NCI-H1417 treated with DMSO at 0.1 percent for 48 hours (cell line): Measurements from ENCODE around the gene SHISA9.
"Not testable (repeated sequence)": the region's sequence is repeated elsewhere in the genome, so short reads cannot be mapped to it uniquely, and the experiment has no call there.

Source experiments
- DNase-seq: peaks from one replicate; lab custom pipeline; 2025; lab: John Stamatoyannopoulos, UW

SHISA9 gene

DNA sequence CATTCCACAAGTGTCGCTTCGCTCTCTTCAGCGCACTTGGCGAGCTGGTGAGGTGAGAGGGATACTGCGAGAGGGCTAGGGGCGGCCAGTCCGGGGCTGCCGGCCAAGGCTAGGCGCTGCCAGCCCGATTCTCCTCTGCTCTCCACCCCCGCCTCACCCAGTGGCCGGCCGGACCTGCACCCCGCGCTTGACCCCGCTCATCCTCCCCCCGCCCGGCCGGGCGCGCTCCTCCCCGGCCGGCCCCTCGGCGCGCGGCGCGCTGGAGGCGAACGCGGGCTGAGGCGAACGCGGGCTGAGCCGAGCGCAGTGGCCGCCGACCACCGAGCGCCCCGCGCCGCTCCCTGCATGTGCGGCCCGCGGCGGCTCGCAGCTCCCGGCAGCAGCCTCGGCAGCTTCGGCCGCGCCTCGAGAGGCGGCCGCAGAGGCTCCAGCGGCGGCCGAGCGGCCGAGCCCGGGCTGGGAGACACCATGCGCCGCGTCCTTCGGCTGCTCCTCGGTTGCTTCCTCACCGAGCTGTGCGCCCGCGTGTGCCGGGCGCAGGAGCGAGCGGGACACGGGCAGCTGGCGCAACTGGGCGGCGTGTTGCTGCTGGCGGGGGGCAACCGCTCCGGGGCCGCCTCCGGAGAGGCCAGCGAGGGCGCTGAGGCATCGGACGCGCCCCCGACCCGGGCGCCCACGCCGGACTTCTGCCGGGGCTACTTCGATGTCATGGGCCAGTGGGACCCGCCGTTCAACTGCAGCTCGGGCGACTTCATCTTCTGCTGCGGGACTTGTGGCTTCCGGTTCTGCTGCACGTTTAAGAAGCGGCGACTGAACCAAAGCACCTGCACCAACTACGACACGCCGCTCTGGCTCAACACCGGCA lies at the start of gene SHISA9:
TSS of gene SHISA9 (plus strand) at position 2 of the 865 bp plus-strand sequence.
- DNase-seq, result no peak

GRCh38 chr16:12853972-12854371 lies 47.4 kb upstream of the SHISA9 start:
- DNase-seq, result no peak

GRCh38 chr16:12857435-12857834 lies 44.0 kb upstream of the SHISA9 start:
- not testable (repeated sequence) for DNase-seq

DNA sequence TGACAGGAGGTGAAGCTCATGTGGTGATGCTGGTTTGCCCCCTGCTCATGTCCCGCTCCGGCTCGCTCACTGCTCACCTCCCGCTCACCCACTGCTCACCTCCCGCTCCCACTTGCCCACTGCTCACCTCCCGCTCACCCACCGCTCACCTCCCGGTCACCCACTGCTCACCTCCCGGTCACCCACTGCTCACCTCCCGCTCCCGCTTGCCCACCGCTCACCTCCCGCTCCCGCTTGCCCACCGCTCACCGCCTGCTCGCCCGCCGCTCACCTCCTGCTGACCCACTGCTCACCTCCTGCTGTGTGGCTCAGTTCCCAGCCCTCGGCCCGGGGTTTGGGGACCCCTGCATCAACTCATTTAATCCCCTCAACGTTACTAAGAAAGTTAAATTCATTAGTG lies 39.1 kb upstream of the SHISA9 start:
- no peak for DNase-seq

DNA sequence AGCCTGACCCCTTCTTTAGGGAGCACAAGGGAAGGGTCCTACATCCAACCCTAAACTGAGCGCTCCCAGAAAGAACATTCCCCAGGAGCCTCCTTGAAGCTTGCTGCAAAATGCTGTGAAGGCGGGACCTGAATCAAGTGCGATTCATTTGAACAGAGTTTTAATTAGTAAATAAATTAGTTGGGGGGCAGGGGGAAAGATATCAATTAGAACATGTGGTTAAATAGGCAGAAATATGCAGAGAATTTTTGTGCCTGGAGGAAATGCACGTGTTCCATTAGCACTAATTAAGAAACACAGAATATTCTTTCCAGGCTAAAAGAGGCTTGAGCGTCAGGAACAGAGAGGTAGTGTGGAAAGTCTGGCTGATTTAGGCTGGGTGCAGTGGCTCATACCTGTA lies 38.5 kb upstream of the SHISA9 start:
- no peak for DNase-seq

DNA sequence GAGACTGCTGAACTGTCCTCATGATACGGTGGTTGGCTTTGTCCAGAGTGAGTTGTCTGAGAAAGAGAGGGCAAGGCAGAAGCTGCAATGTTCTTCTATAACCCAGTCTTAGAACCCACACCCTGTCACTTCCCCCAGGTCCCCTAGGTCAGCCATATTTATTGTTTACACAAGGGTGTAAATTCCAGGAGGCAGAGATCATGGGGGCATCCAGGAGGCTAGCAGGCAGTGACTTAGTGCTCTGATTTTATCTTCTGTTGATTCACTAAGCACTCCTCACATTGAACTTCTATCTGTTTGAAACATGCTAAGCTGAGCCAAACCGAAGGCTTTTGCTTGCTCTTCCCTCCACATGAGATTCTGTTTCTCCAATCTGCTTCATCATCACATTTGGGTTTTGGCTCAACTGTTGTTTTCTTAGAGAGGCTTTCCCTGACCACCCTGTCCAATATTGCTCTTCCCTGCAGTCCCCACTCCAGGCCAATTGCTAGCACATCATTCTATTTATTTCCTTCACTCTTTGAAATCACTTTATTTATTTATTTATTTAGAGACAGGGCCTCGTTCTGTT lies 34.3 kb upstream of the SHISA9 start:
- no peak for DNase-seq

GRCh38 chr16:12868169-12868568 lies 33.2 kb upstream of the SHISA9 start:
- no peak for DNase-seq

DNA sequence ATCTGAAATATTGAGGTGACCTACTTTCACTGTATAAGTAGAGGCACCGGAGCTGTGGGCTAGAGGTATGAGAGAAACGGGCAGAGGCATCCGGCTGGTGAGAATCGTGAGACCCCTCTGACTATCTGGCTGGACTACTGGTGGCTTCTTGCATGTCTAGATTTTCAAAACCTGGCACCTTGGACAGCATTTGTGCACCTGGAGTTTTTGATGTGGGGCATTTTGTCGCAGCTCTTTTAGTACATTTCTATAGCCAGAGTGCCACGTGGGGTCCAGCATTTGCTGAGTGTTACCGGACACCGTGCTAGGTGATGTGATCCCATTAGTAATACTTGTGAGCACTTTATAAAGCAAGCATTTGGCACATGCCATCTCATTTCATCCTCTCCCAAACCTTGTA lies 32.6 kb upstream of the SHISA9 start:
- DNase-seq, result no peak

GRCh38 chr16:12869698-12870427 lies 31.5 kb upstream of the SHISA9 start:
- DNase-seq, result no peak

- DNase-seq, result no peak
These were observed 29.6 kb upstream of the SHISA9 start for GRCh38 chr16:12871784-12872183.

DNA sequence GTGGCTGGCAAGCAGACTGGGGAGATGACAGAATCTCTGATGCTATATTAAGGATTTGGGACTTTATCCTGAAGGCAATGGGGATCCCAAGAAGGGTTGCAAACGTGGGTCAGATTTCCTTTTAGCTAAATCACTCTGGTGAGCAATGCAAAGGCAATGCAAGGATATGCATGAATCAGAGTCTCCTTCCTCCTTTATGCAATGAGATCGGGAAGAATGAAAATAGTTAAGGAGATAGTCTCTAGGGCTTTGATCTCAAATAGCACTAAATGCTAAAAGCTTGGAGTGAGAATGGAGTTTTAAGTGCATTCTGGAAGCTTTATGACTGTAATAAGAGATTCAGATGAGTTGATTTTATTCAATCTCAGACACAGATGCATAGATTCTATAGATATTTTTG lies 27.2 kb upstream of the SHISA9 start:
- no peak for DNase-seq

GRCh38 chr16:12876778-12877177 lies 24.6 kb upstream of the SHISA9 start:
- DNase-seq, result no peak

DNA sequence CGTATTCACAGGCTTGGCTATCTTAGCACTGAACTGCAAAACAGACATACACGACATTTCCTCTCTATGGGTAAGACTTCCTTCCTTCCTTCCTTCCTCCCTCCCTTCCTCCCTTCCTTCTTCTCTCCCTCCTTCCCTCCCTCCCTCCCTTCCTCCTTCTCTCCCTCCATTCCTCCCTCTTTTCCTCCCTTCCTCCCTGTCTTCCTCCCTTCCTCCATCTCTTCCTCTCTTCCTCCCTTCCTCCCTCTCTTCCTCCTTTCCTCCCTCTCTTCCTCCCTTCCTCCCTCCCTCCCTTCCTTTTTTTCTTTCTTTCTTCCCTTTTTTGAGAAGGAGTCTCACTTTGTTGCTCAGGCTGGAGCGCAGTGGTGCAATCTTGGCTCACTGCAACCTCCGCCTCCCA lies 22.4 kb upstream of the SHISA9 start:
- no peak for DNase-seq

DNA sequence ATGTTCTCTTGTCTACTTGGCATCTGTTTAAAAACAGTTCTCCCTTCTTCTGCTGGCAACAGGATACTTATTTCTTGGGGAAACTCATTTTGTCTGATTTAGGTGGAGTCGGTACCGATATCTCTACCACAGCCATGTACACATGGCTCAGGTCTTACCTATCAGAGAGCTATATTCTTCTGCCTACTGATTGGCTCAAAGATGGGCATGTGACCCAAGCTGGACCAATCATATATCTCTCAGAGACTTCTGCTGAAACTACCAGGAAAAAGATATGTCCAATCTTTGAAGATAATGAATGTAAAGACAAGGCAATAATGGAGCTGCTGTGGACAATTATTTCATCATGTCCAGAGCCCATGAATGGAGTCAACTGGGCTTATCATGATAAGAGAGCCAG lies 21.6 kb upstream of the SHISA9 start:
- no peak for DNase-seq

- DNase-seq, result no peak
These were observed 20.2 kb upstream of the SHISA9 start for GRCh38 chr16:12881182-12881581.

- no peak for DNase-seq
These were observed 19.7 kb upstream of the SHISA9 start for GRCh38 chr16:12881740-12882139.

- no peak for DNase-seq
These were observed 15.7 kb upstream of the SHISA9 start for GRCh38 chr16:12885742-12886141.

GRCh38 chr16:12891836-12892235 lies 9.6 kb upstream of the SHISA9 start:
- DNase-seq, result no peak

DNA sequence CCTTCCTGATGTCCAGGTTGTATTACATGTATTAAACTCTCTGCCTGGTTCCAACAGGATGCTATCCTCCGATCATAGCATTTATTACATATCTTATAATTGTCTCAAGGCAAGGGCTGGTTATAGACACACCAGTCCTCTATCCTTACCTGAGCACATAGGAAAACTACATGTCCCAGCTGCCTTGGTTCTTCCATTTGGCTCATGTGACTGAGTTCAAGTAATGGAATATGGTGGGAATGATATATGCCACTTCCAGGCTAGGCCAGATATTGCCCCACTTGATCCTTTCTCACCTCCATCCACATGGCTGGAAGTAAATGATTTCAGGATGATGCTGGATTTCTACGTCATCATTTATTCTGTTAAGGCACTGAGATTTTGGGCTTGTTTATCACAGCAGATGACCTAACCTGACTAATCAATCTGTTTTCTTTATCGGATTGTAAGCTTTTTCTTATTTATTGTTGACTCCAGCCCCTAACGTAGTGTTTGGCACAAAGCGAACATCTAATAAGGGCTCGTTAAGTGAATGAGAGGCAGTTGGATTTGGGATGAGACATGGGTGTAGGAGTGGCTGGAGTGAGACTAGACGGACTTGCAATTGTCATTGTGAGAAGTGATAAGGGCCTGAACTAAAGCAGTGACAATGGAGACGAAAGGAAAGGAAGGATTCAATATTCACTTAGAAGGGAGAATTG lies 8.2 kb upstream of the SHISA9 start:
- DNase-seq, result no peak

GRCh38 chr16:12896562-12896961 lies 4.8 kb upstream of the SHISA9 start:
- DNase-seq, result no peak

DNA sequence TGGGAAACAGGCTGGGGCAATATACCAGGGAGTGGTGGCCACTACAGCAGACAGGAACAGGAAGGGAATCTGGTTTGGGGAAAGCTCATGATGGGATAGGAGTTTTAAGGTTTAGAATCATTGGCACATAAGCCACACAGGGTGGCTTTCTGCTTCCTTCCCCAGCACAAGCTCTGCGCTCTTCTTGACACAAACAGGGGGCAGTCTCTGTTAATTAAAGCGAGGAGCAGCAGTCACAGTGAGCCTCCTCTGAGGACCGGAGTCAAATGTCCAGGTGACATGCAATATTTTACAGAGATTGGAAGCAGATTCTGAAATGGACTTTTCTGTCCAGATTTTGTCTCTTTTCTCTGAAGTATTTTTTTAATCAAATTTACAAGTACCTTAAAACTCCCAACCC lies 2.8 kb upstream of the SHISA9 start:
- DNase-seq, result no peak

DNA sequence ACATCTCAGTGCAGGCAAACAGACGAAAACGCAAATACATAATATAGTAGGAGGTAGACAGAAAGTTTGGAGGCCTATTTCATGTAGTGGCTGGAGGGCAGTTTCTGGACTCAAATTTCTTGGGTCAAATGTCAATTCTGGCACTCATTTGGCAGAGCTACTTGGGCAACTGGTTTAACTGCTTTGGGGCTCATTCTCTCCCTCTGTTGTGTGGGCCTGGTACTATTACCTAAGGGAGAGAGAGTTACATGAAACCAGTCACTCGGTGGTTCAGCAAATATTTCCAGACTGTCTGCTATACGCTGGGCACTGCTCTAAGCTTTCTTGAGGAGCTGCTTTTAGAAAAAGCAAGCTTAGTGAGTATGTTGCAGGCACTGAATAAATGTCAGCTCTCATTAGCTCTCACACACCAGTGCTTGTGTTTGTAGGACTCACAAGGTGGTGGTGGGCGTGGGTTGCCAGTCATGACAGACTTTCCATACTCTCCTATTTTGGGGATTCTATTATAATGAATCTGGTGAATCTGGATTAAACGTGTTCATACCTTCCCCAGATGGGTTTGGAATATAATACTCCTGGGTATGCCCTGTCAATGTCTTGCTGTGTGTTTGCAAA lies 1.8 kb upstream of the SHISA9 start:
- no peak for DNase-seq
